GM12878 (cell line): ENCODE results near the gene UXS1. TPM values are rescaled to one million over a fixed set of nuclear protein-coding genes. Genes with fewer than 3 reads are reported as not detected.

Experiments used
- ASH2L ChIP-seq: fragments of 300-600, 200-600 bp; sonication (generic); IDR thresholded peaks from 2 replicates; pipeline ENCODE4 v1.6.1; 2017; ENCODE audit warnings: low read depth, mild to moderate bottlenecking, borderline replicate concordance
- ESRRA ChIP-seq: IDR thresholded peaks from 2 replicates; pipeline ENCODE4 v1.6.1; 2012; ENCODE audit warnings: mild to moderate bottlenecking, low read length, improper control_type of control experiment
- GATAD2B ChIP-seq: fragments of 450-650 bp; conservative IDR thresholded peaks from 2 replicates; pipeline ENCODE4 v1.6.1; 2017; ENCODE audit warnings: low read depth, mild to moderate bottlenecking, moderate library complexity
- HCFC1 ChIP-seq: fragments of 150-350 bp; IDR thresholded peaks from 2 replicates; pipeline ENCODE4 v1.6.1; 2014; ENCODE audit warnings: low read length
- HDAC6 ChIP-seq: fragments of 200-600 bp; sonication (generic); IDR thresholded peaks from one replicate; pipeline ENCODE4 v1.8.0; 2017; ENCODE audit warnings: antibody characterized with exemption; ENCODE audit not compliant: unreplicated experiment
- IRF4 ChIP-seq: IDR thresholded peaks from 2 replicates; pipeline ENCODE4 v1.6.1; 2011; ENCODE audit warnings: low read depth, low read length
- JUNB ChIP-seq: IDR thresholded peaks from 2 replicates; pipeline ENCODE4 v1.6.1; 2016; ENCODE audit warnings: antibody characterized with exemption, mild to moderate bottlenecking
- KAT2A ChIP-seq: conservative IDR thresholded peaks from 2 replicates; pipeline ENCODE4 v1.6.1; 2011; ENCODE audit warnings: low read depth, low read length; ENCODE audit not compliant: control insufficient read depth
- KDM1A ChIP-seq: fragments of 200-600 bp; sonication (generic); IDR thresholded peaks from 2 replicates; pipeline ENCODE4 v1.6.1; 2016; ENCODE audit warnings: borderline replicate concordance
- MYC ChIP-seq: IDR thresholded peaks from 2 replicates; pipeline ENCODE4 v1.6.1; 2011; ENCODE audit warnings: mild to moderate bottlenecking, low read length, moderate library complexity, inconsistent platforms; ENCODE audit not compliant: insufficient read depth, insufficient replicate concordance, insufficient read length, severe bottlenecking
- NFYB ChIP-seq: IDR thresholded peaks from 2 replicates; pipeline ENCODE4 v1.6.1; 2011; ENCODE audit warnings: low read depth, mild to moderate bottlenecking, low read length, improper control_type of control experiment, moderate library complexity; ENCODE audit not compliant: insufficient read depth
- NR2C1 ChIP-seq: fragments of 450-650 bp; IDR thresholded peaks from 2 replicates; pipeline ENCODE4 v1.6.1; 2017; ENCODE audit warnings: antibody characterized with exemption, mild to moderate bottlenecking, moderate library complexity
- PML ChIP-seq: IDR thresholded peaks from 2 replicates; pipeline ENCODE4 v1.6.1; 2012; ENCODE audit warnings: low read length, inconsistent platforms
- RBBP5 ChIP-seq: fragments of 200-600 bp; sonication (generic); conservative IDR thresholded peaks from 2 replicates; pipeline ENCODE4 v1.6.1; 2016
- RUNX3 ChIP-seq: IDR thresholded peaks from 2 replicates; pipeline ENCODE4 v1.6.1; 2012; ENCODE audit warnings: low read length, inconsistent platforms
- SMARCA5 ChIP-seq: fragments of 450-650 bp; IDR thresholded peaks from 2 replicates; pipeline ENCODE4 v1.6.1; 2017; ENCODE audit warnings: mild to moderate bottlenecking
- SREBF2 ChIP-seq: IDR thresholded peaks from 2 replicates; pipeline ENCODE4 v1.6.1; 2012; ENCODE audit warnings: mild to moderate bottlenecking, low read length
- STAT1 ChIP-seq: fragments of 450-650 bp; conservative IDR thresholded peaks from 2 replicates; pipeline ENCODE4 v1.6.1; 2014; ENCODE audit warnings: antibody characterized with exemption, mild to moderate bottlenecking
- TCF12 ChIP-seq: IDR thresholded peaks from 2 replicates; pipeline ENCODE4 v1.6.1; 2011; ENCODE audit warnings: low read depth, mild to moderate bottlenecking, low read length
- ZBTB40 ChIP-seq: fragments of 450-650 bp; IDR thresholded peaks from 2 replicates; pipeline ENCODE4 v1.6.1; 2016; ENCODE audit warnings: mild to moderate bottlenecking, moderate library complexity, borderline replicate concordance
- ZNF274 ChIP-seq: IDR thresholded peaks from one replicate; pipeline ENCODE4 v1.8.0; 2011; ENCODE audit not compliant: insufficient read length, insufficient read depth
- polyA plus RNA-seq, 11 experiments: library from polyadenylated mRNA; depleted of rRNA in 4 of 11; unstranded in 6 of 11; stranded (reverse) in 5 of 11; fragments of >200 nt; fragmentation: Nextera tagmentation in 4 of 11; fragmentation: Illumina TruSeq in 1 of 11; extraction: Ambion mirVana in 4 of 11; extraction: Trizol in 1 of 11; gene quantifications; 1 replicate in 1 of 11; 2 replicates in 10 of 11; pipeline versions ENCODE4 v1.2.1 to v1.2.3, GENCODE V29; 2011 to 2016; ENCODE audit warnings: inconsistent platforms in 2 of 11, missing spikeins in 2 of 11, low read depth in 1 of 11
- total RNA-seq, 4 experiments: library from RNA; depleted of rRNA in 3 of 4; stranded (reverse); fragments of >200 nt in 3 of 4; fragmentation: Illumina TruSeq in 1 of 4; extraction: Trizol in 1 of 4; gene quantifications; 2 replicates each; pipeline versions ENCODE4 v1.2.1 to v1.2.3, GENCODE V29; 2013 to 2021
- TF ChIP-seq, protein P1 (sequence below): IDR thresholded peaks from 2 replicates; pipeline ENCODE4 v1.6.1; 2012; ENCODE audit warnings: low read length, inconsistent platforms
- TF ChIP-seq, protein P2 (sequence below): IDR thresholded peaks from 2 replicates; pipeline ENCODE4 v1.6.1; 2011; ENCODE audit warnings: borderline replicate concordance, low read depth, mild to moderate bottlenecking, moderate library complexity, mixed read lengths, low read length; ENCODE audit not compliant: insufficient read depth; ENCODE audit errors: extremely low read length

UXS1 gene
- total and polyA plus RNA-seq, 10 of the 15 experiments (the other 5 are each of a cell fraction or from before 2014, with no cell fraction given), result 6.0 to 25.4 (median 24.0) TPM

GRCh38 chr2:106144621-106145331, 49.3 kb downstream of the UXS1 start (continued):
- TF ChIP-seq, protein P1, sequence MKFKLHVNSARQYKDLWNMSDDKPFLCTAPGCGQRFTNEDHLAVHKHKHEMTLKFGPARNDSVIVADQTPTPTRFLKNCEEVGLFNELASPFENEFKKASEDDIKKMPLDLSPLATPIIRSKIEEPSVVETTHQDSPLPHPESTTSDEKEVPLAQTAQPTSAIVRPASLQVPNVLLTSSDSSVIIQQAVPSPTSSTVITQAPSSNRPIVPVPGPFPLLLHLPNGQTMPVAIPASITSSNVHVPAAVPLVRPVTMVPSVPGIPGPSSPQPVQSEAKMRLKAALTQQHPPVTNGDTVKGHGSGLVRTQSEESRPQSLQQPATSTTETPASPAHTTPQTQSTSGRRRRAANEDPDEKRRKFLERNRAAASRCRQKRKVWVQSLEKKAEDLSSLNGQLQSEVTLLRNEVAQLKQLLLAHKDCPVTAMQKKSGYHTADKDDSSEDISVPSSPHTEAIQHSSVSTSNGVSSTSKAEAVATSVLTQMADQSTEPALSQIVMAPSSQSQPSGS, result peak; percentile 56; the same call in 1 of the 2 replicates
- TF ChIP-seq ZBTB40 (no peak), HCFC1 (no peak), MYC (no peak), KAT2A (no peak), IRF4 (peak; percentile 67), HDAC6 (no peak), PML (peak; percentile 44; the same call in 1 of the 2 replicates), NFYB (no peak), SMARCA5 (no peak), STAT1 (no peak), TCF12 (peak; percentile 66; the same call in 1 of the 2 replicates), GATAD2B (no peak), RBBP5 (no peak), ZNF274 (no peak), KDM1A (no peak), SREBF2 (no peak), ESRRA (no peak), RUNX3 (peak; percentile 80), JUNB (peak; percentile 86), NR2C1 (no peak), ASH2L (no peak)
- TF ChIP-seq, protein P2, sequence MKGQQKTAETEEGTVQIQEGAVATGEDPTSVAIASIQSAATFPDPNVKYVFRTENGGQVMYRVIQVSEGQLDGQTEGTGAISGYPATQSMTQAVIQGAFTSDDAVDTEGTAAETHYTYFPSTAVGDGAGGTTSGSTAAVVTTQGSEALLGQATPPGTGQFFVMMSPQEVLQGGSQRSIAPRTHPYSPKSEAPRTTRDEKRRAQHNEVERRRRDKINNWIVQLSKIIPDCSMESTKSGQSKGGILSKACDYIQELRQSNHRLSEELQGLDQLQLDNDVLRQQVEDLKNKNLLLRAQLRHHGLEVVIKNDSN, result no peak
